A673 (cell line): ENCODE data around the gene NLRP10.

Experiments used
- EZH2 ChIP-seq: fragments of 200-600 bp; sonication (generic); IDR thresholded peaks from 2 replicates; pipeline ENCODE4 v1.6.1; 2017; ENCODE audit warnings: borderline replicate concordance, low read depth, mild to moderate bottlenecking, mixed read lengths, antibody characterized with exemption, low read length; ENCODE audit not compliant: poor library complexity, severe bottlenecking
- TF ChIP-seq, protein P1 (sequence below): fragments of 300-800, 200-600 bp; sonication (generic); conservative IDR thresholded peaks from 2 replicates; pipeline ENCODE4 v1.5.1; 2017; ENCODE audit warnings: low read depth, mild to moderate bottlenecking, antibody characterized with exemption, low read length, moderate library complexity, mixed read lengths

GRCh38 chr11:7936615-7937014 lies 28.6 kb downstream of the NLRP10 start:
- TF ChIP-seq EZH2, result no peak
- TF ChIP-seq, protein P1, sequence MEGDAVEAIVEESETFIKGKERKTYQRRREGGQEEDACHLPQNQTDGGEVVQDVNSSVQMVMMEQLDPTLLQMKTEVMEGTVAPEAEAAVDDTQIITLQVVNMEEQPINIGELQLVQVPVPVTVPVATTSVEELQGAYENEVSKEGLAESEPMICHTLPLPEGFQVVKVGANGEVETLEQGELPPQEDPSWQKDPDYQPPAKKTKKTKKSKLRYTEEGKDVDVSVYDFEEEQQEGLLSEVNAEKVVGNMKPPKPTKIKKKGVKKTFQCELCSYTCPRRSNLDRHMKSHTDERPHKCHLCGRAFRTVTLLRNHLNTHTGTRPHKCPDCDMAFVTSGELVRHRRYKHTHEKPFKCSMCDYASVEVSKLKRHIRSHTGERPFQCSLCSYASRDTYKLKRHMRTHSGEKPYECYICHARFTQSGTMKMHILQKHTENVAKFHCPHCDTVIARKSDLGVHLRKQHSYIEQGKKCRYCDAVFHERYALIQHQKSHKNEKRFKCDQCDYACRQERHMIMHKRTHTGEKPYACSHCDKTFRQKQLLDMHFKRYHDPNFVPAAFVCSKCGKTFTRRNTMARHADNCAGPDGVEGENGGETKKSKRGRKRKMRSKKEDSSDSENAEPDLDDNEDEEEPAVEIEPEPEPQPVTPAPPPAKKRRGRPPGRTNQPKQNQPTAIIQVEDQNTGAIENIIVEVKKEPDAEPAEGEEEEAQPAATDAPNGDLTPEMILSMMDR, result no peak
